ENCODE results near the gene ACOT6.
A peak's percentile ranks its signal among the peaks of the same experiment; 100 is the strongest.
"Not testable (repeated sequence)": the region's sequence is repeated elsewhere in the genome, so short reads cannot be mapped to it uniquely, and the experiment has no call there.

Gene ACOT6

DNA sequence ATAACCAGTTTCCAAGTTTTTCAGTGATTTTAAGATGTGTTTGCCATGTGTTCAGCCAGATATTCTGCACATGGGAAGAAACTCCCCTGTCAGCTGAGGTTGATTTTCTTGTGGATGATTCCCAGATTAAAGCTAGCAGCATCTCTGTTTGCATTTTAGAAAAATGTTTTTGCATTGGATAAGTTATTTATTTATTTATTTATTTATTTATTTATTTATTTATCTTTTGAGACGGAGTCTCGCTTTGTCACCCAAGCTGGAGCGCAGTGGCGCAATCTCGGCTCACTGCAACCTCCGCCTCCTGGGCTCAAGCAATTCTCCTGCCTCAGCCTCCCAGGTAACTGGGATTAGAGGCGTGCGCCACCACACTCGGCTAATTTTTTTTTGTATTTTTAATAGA is 17.8 kb upstream of the ACOT6 start:
- no peak for DNase-seq (ENCODE audit: low read depth)

DNA sequence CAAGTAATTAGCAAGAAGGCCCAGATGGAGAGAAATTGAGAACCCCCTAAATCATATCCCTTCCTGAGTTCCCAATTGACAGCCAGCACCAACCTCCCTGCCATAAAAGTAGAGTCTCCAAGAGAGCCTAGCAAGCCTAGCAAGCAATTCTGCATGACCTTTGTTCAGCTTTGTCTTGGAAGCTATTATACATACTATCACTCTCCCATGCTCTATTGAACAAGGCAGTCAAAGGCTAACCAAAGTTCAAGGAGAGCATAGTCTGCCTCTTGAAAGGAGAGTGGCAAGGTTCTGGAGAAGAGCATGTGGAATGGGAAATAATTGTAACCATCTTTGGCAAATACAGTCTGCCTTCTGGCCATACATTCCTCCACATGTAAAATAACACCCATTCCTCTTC is 12.8 kb upstream of the ACOT6 start:
- no peak for DNase-seq (ENCODE audit: low read depth)

DNA sequence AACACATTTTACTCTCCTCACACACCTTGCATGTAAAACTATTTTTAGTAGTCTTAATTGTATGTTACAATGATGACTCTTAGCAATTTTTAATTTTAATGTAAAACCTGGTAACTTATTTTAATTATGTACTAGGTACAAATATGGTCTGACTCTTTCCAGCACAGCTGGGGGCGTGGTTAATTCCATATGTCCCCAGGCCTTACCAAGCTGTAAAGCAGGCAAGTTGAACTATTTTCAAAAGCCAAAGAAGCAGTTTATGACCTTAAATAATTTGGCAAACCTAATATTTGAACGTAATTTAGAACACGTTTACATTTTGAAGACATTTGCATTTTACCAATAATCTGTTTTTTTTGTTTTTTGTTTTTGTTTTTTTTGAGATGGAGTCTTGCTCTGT is 9.3 kb upstream of the ACOT6 start:
- DNase-seq (ENCODE audit: low read depth) = no peak

DNA sequence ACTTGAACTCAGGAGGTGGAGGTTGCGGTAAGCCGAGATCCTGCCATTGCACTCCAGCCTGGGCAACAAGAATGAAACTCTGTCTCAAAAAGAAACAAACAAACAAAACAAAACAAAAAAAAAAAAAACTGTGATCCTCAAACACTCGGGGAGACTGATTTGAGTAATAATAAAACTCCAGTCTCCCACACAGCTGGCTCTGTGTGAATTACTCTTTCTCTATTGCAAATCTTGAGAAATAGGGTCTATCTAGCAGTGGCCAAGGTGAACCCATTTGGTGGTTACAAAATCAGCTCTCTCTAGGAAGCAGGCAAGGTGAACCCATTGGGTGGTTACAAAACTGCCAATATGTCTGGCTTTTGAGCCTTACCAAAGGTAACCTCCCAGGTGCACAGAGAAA is 6.0 kb upstream of the ACOT6 start:
- no peak for DNase-seq (ENCODE audit: low read depth)

DNA sequence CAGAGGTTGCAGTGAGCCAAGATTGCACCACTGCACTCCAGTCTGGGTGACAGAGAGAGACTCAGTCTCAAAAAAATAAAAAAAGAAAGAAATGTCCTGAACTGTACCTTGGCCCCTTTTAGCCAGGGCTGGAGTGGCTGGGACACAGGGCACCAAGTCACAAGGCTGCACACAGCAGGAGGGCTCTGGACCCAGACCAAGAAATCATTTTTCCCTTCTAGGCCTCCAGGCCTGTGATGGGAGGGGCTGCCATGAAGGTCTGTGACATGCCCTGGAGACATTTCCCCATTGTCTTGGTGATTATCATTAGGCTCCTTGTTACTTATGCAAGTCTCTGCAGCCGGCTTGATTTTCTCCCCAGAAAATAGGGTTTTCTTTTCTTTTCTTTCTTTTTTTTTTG is 5.1 kb upstream of the ACOT6 start:
- no peak for DNase-seq (ENCODE audit: low read depth)

DNA sequence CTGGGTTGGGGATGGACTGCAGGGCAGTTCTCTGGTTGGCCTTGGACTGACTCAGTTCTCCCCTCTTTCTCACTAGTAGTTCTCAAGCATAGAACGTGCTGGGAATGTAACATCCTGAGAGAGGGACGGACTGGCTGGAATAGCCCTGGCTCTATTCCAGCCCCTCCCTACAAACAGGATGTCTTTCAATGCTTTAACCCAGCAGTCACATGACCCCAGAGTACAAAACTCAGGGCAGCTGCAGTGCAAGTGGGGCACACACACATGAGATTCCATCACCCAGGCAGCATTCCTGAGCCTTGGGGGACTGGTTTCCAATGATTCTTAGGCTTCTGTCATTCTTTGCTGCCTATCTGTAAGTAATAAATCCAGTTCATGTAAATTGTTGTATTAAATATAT is 1.6 kb upstream of the ACOT6 start:
- no peak for DNase-seq (ENCODE audit: low read depth)

DNA sequence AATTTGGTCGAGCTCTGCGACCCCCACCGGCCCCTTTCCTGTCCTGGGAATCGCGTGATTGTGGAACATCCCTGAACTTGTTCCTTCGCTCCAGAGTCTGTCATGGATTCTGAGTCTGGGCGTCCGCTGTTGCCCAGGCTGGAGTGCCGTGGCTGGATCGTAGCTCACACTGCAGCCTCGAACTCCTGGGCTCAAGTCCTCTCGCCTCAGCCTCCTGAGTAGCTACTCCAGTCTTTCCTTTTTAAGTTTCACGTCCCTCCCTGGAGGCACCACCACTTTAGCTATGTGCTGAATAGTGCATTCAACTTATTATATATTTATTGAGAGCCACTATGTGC is 698 bp downstream of the ACOT6 start:
- DNase-seq (ENCODE audit: low read depth) = no peak

DNA sequence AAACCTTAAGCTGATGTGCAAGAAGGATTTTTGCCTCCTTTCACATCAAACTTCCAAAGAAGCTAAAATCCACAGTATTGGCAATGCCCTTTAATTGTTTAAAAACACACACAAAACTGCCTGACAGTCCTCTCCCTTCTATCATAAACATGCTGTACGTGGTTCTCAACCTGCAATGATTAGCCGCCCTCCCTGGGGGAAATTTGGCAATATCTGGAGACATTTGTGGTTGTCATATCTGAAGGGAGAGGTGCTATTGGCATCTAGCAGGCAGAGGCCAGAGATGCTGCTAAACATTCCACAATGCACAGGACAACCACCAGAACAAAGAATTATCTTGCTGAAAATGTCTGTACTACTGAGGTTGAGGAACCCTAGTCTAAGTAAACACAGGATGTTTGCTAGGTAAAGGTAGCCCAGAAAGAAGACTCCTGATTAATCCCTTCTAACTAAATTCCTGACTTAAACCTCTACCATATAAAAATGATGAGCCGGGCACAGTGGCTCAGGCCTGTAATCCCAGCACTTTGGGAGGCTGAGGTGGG is 1.2 kb downstream of the ACOT6 start:
- DNase-seq (ENCODE audit: low read depth) = no peak

DNA sequence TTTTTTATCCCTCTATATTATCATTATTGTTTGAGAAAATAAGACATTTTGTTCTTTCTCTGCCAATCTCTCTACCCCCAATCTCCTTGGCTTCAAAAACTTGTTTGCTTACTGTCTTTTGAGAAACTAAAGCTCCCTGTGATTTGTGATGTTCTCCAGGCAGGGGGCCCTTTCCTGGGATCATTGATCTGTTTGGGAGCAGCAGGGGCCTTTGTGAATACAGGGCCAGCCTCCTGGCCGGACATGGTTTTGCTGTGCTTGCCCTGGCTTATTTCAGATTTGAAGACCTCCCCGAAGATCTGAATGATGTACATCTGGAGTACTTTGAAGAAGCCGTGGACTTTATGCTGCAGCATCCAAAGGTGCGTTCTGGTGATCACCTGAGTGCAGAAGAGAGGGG is 4.5 kb downstream of the ACOT6 start:
- DNase-seq (ENCODE audit: low read depth) = no peak

DNA sequence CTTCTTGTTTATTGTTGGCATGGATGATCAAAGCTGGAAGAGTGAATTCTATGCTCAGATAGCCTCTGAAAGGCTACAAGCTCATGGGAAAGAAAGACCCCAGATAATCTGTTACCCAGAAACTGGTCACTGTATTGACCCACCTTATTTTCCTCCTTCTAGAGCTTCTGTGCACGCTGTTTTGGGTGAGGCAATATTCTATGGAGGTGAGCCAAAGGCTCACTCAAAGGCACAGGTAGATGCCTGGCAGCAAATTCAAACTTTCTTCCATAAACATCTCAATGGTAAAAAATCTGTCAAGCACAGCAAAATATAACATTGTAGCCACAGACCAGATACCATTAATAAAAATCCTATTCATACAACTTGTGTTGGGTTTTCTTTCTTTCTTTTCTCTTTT is 7.2 kb downstream of the ACOT6 start:
- no peak for DNase-seq (ENCODE audit: low read depth)

DNA sequence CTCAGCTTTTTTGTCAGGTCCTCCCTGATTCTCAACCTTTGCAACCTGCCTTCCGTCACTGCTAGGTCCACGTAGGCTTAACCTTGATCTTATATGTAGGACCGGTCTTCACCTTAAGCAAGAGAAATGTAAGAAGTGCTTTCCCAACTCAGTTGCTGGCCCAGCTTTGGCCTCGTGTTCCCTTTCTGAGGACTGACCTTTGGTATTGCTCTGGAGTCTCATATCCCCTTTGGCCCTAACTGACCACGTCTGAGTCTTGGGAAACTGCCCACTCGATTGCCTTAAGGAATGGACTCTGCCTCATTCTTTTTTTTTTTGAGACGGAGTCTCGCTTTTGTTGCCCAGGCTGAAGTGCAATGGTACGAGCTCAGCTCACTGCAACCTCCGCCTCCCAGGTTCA is 8.0 kb downstream of the ACOT6 start:
- no peak for DNase-seq (ENCODE audit: low read depth)

DNA sequence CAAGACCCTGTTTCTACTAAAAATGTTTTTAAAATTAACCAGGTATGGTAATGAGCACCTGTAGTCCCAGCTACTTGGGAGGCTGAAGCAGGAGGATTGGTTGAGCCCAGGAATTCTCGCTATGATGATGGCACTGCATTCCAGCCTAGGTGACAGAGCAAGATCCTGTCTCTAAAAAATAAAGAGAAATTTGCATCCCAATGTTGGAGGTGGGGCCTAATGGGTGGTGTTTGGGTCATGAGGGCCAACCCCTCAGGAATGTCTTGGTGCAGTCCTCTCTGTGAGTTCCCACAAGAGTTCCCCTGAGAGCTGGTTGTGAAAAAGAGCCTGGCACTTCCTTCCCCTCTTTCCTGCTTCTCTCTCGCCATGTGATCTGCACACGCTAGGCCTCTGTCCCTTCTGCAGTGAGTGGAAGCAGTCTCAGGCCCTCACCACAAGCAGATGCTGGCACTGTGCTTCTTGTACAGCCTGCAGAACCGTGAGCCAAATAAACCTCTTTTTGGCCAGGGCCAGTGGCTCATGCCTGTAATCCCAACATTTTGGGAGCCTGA is 11.3 kb downstream of the ACOT6 start:
- DNase-seq (ENCODE audit: low read depth) = no peak

DNA sequence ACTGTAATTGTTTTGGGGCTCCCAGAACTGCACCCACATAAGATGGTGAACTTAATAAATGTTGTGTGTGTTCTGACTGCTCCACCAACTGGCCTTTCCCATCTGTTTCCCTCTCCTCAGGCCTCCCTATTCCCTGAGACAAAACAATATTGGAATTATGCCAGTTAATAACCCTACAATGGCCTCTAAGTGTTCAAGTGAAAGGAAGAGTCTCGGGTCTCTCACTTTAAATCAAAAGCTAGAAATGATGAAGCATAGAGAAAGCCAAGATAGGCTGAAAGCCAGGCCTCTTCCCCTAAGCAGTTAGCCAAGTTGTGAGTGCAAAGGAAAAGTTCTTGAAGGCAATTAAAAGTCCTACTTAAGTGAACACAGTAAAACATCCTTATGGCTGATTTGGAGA is 13.4 kb downstream of the ACOT6 start:
- no peak for DNase-seq (ENCODE audit: low read depth)

DNA sequence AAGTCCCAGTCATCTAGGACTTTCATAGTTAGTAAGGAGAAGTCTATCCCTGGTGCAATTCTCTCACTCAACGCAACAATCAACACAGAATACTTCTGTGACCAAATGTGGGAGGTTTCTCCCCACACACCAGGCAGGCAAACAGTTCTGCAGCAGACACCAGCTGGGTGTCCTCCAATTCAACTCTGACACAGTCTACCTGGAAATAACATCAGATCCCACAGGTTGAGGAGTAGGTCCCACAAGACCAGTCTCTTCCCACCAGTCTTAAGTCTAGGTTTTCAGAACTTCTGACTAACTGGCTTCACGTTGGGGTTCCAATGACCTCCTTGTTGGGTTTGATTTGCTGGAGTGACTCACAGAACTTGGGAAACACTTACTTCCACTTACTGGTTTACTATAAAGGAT is 14.8 kb downstream of the ACOT6 start:
- no peak for DNase-seq (ENCODE audit: low read depth)

DNA sequence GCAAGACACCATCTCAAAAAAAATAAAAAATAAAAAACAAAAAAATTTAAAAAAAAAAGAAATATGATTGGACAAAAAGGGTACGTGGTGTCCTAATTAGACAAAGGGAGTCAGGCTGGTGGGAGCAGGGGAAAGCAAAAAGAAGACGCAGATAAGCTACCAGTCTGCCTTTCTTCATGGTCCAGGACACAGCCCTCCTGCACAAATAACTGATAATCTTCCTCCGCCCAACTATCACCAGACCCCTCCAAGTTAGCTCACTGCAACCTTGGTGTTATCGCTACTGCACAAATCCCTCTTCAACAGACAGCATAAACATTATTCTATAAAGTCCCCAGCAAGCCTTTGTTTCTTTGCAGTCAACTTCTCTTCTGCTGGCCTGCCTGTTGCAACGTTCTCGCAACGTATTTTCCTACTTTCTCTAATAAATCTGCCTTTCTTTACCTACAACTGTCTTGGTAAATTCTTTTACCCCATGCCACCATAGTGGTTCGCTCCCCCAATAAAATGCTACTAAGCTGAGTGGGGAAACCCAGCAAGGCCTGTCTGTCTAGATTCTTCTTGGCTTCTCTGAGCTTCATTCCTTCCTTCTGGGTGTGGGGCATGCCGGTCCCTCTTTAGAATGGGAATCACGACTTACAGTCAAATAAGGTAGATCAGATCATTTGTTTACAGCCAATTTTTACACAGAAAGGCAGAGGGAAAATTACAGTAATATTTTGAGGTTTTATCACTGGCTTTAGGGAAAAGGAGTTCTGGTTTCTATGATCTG is 17.9 kb downstream of the ACOT6 start:
- no peak for DNase-seq (ENCODE audit: low read depth)

DNA sequence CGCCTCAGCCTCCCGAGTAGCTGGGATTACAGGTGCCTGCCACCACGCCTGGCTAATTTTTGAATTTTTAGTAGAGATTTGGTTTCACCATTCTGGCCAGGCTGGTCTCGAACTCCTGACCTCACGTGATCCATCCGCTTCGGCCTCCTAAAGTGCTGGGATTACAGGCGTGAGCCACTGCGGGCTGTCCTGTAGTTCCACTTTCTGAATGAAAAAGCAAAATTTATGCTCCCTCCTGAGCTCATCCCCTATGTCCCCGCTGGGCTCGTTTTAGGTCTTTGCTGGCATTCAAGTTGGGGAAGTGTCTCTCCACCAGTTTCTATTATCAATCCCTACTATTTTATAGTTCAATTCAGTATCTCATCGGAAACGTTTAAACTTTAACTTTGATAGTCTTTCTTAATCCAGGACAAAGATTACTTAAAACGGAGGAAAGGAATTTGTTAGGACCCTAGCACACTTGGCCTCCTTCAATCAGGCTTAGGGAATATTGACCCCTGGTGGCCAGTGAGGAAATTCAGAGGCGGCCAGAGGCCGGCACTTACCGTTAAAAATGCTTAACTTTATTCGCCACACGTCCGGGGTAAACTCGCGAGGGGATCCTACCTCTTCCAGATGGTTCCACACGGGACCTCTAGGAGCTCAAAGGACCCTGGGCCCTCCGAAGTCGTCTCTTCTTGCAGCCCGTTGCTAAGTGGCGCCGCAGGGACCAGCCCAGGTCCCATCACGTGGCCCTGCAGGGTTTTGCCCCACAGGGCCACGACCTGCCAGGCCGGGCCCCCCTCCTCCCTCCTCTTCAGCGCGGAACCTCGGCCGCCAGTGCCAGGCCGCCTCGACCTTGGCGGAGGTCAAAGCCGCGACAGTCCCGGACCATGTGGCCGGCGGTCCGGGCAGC is 21.0 kb downstream of the ACOT6 start:
- DNase-seq (ENCODE audit: low read depth) = peak; percentile 33

DNA sequence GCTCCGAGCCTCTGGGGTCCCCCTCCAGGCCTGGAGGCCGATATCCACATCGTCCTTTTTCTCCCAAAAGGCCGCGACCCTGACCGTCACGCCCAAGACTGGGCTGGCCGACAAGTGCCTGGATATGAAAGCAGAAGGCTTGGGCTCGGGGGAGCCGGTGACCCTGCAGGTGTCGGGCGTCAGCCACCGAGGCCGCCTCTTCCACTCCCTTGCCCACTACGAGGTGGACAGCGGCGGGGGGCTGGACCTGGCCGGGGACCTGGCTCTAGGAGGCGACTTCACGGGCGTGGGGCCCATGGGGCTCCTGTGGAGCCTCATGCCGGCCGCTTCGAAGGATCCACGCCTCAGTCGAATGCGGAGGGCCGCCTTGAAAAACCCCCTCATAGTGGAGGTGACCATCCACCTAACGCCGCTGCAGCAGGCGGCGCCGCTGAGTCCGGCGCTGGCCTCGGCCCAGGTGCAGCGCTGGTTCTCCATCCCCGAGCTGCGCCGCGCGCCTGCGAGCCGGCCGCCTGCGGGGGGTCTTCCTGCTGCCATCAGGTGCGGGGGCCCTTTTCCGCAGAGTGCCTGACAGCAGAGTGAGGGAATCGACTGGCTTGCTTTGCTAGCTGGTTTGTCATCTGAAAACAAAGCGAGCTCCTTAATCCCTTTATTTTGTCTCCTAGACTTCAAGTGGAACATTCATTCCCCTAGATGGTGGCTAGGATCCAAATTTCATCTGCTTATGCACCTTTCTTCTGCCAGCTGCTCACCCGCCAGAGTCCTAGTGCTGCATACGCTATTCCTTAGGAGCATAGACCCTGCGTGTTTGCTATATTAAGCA is 21.9 kb downstream of the ACOT6 start:
- no peak for DNase-seq (ENCODE audit: low read depth)

DNA sequence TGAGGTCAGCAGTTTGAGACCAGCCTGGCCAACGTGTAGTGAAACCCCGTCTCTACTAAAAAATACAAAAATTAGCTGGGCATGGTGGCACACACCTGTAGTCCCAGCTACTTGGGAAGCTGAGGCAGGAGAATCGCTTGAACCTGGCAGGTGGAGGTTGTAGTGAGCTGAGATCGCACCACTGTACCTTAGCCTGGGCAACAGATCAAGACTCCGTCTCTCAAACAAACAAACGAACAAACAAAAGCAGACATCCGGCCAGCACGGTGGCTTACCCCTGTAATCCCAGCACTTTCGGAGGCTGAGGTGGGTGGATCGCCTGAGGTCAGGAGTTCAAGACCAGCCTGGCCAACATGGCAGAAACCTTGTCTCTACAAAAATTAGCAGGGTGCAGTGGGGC is 24.0 kb downstream of the ACOT6 start:
- not testable (repeated sequence) for DNase-seq (ENCODE audit: low read depth)

DNA sequence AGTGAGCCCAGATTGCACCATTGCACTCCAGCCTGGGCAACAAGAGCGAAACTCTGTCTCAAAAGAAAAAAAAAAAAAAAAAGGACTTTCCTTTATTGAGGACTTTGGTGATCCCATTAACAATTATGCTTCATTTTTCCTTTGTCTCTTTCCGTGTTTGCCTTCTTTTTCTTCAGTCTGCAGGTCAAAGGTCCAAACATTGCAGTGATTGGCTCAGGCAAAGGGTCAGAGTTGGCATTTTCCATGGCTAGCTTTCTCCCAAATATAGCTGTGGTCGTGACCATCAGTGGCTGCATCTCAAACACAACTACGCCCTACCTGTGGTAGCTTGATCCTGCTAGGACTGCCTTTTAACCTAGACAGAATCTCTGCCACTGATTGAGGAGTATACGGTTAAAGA is 25.5 kb downstream of the ACOT6 start:
- DNase-seq (ENCODE audit: low read depth) = no peak

DNA sequence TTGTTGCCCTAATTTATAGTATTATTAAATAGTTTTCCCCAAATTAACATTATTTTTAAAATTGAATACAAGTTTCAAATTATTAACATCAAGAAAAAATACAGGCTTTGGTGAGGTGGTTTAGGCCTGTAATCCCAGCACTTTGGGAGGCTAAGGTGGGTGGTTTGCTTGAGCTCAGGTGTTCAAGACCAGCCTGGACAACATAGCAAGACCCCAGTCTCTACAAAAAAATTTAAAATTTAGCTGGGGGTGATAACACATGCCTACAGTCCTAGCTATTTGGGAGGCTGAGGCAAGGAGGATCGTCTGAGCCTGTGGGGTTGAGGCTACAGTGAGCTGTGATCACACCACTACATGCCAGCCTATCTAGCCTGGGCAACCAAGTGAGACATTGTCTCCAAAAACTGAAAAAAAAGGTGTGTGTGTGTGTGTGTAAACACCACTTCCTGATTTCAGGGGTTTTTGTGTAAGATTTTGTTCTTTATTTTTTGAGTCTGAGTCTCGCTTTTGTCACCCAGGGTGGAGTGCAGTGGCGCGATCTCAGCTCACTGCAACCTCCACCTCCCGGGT is 28.6 kb downstream of the ACOT6 start:
- DNase-seq (ENCODE audit: low read depth) = no peak

DNA sequence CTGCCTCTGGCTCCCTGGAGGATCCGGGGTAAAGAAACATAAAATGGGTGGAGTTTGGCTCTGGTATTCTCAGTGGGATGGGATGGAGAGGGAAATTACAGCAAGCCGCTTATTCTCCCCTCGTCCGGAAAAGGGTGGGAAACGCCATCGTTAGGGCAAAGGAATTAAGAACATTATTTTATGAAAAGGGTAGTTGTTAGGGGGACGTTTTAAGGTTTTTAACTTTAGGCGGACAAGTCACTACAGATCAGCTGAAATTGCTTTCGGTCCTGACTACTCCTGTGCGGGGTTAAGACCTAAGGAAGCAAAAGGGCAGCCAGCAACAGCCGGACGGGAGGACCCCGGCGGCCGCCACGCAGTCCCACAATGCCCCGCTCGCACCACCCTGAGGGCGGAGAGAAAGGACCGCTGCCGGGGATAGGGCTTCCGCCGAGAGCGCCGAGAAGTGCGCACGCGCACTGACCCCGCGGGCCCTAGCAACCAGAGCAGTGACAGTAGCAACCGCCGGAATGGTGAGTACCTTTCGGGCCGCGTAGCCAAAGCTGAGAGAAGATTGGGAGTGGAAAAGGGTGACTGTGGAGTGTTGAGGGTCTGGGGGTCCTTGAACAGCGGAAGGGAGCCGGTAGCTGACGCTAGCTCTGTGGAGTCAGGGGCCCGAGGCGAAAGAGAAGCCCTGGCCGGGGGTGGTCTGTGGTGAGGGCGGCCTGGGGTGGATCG is 32.4 kb downstream of the ACOT6 start, which contains the start of gene DNAL1:
DNAL1 (plus strand) TSS at position 456 of the 717 bp plus-strand sequence; CDS start at position 510, 54 bp downstream.
- peak; percentile 79 for DNase-seq (ENCODE audit: low read depth)
